NCI-H1436 treated with DMSO at 0.1 percent for 48 hours (cell line): ENCODE data around the gene MAP3K5.

Source experiments
- DNase-seq: peaks from one replicate; lab custom pipeline; 2025; lab: John Stamatoyannopoulos, UW

MAP3K5 gene

GRCh38 chr6:136571065-136571464, 221.2 kb downstream of the MAP3K5 start:
- DNase-seq: no peak

- DNase-seq: no peak
These were observed 224.1 kb downstream of the MAP3K5 start for GRCh38 chr6:136568129-136568528.

- no peak for DNase-seq
These were observed 224.6 kb downstream of the MAP3K5 start for GRCh38 chr6:136567688-136568087.

- DNase-seq: no peak
These were observed 225.4 kb downstream of the MAP3K5 start for GRCh38 chr6:136566851-136567250.

GRCh38 chr6:136566007-136566487, 226.2 kb downstream of the MAP3K5 start:
- DNase-seq: no peak

GRCh38 chr6:136564180-136564579, 228.1 kb downstream of the MAP3K5 start:
- no peak for DNase-seq

GRCh38 chr6:136563386-136564152, 228.7 kb downstream of the MAP3K5 start:
- no peak for DNase-seq

- DNase-seq: no peak
These were observed 230.1 kb downstream of the MAP3K5 start for GRCh38 chr6:136562211-136562610.

- no peak for DNase-seq
These were observed 239.0 kb downstream of the MAP3K5 start for GRCh38 chr6:136553166-136553787.

GRCh38 chr6:136552054-136552453, 240.2 kb downstream of the MAP3K5 start:
- no peak for DNase-seq

- no peak for DNase-seq
These were observed 241.2 kb downstream of the MAP3K5 start for GRCh38 chr6:136551103-136551502.

- DNase-seq: no peak
These were observed 241.8 kb downstream of the MAP3K5 start, which contains the start of gene MAP7 for GRCh38 chr6:136550330-136551071. Gene MAP7 (minus strand): TSS chr6:136550422. CDS start chr6:136550408, 14 bp downstream.

- no peak for DNase-seq
These were observed 242.3 kb downstream of the MAP3K5 start for GRCh38 chr6:136550045-136550329.

GRCh38 chr6:136549300-136550044, 242.8 kb downstream of the MAP3K5 start:
- no peak for DNase-seq

- no peak for DNase-seq
These were observed 243.5 kb downstream of the MAP3K5 start for GRCh38 chr6:136548582-136549299.

GRCh38 chr6:136547871-136548270, 244.4 kb downstream of the MAP3K5 start:
- no peak for DNase-seq

- no peak for DNase-seq
These were observed 244.9 kb downstream of the MAP3K5 start for GRCh38 chr6:136547336-136547735.

- no peak for DNase-seq
These were observed 245.9 kb downstream of the MAP3K5 start for GRCh38 chr6:136546331-136546730.

- DNase-seq: no peak
These were observed 248.0 kb downstream of the MAP3K5 start for GRCh38 chr6:136544326-136544725.

GRCh38 chr6:136541395-136541794, 250.9 kb downstream of the MAP3K5 start:
- DNase-seq: no peak

GRCh38 chr6:136539967-136540652, 252.2 kb downstream of the MAP3K5 start:
- no peak for DNase-seq
